Gastrocnemius medialis (tissue), 4 donors: ENCODE data around the gene ADARB2.

Experiments used
- POLR2A ChIP-seq, 2 donors: fragments of 450-650 bp; IDR thresholded peaks; one replicate each; pipeline ENCODE4 v1.6.1; 2017; ENCODE audit warnings: antibody characterized with exemption in 2 of 2, mild to moderate bottlenecking in 2 of 2, moderate library complexity in 2 of 2
- TF ChIP-seq, protein P1 (sequence below), 5 experiments: fragments of 450-650 bp in 3 of 5; fragments of 200-600 bp in 2 of 5; sonication (generic) in 2 of 5; IDR thresholded peaks in 4 of 5; conservative IDR thresholded peaks in 1 of 5; 1 replicate in 4 of 5; 2 replicates in 1 of 5; pipeline ENCODE4 v1.5.1; 2016 to 2019; ENCODE audit warnings: antibody characterized with exemption in 5 of 5, mild to moderate bottlenecking in 3 of 5, moderate library complexity in 3 of 5

GRCh38 chr10:1449021-1449420 lies 288.3 kb downstream of the ADARB2 start:
- TF ChIP-seq, protein P1, sequence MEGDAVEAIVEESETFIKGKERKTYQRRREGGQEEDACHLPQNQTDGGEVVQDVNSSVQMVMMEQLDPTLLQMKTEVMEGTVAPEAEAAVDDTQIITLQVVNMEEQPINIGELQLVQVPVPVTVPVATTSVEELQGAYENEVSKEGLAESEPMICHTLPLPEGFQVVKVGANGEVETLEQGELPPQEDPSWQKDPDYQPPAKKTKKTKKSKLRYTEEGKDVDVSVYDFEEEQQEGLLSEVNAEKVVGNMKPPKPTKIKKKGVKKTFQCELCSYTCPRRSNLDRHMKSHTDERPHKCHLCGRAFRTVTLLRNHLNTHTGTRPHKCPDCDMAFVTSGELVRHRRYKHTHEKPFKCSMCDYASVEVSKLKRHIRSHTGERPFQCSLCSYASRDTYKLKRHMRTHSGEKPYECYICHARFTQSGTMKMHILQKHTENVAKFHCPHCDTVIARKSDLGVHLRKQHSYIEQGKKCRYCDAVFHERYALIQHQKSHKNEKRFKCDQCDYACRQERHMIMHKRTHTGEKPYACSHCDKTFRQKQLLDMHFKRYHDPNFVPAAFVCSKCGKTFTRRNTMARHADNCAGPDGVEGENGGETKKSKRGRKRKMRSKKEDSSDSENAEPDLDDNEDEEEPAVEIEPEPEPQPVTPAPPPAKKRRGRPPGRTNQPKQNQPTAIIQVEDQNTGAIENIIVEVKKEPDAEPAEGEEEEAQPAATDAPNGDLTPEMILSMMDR (IDR thresholded peaks at IDR 0.05 in 4 of 5, conservative IDR thresholded peaks at IDR 0.05 in 1 of 5): no peak
- no peak for TF ChIP-seq POLR2A (IDR thresholded peaks at IDR 0.05)
